ENCODE results near the gene GPC6. TPM values are rescaled to one million over a fixed set of nuclear protein-coding genes. Genes with fewer than 3 reads are reported as not detected.

GPC6 gene
- total RNA-seq, 4 donors from 2014 or later, result 13.7 to 21.7 (median 16.5) TPM

GRCh38 chr13:93256998-93257397, 30.4 kb downstream of the GPC6 start:
- H3K27ac ChIP-seq, result no peak overlapping the region
- no peak for ATAC-seq
- H3K4me1 ChIP-seq, result no peaks in the 10 kb centered on the region
- 83 to 88% methylated on average over 1 to 2 of the region's 2 CpGs for WGBS, 2 donors (ENCODE audit: low coverage in 1 of 2)
- no peaks in the 10 kb centered on the region for H3K27me3 ChIP-seq
- TF ChIP-seq CTCF (IDR thresholded peaks at IDR 0.05) (no peak), EP300 (IDR thresholded peaks at IDR 0.05) (no peak)
- H3K4me3 ChIP-seq, result no peak overlapping the region
- no peaks in the 10 kb centered on the region for H3K9me3 ChIP-seq
- no peaks in the 10 kb centered on the region for H3K36me3 ChIP-seq

- TF ChIP-seq EP300 (IDR thresholded peaks at IDR 0.05), result no peak
- no peak for TF ChIP-seq POLR2A (IDR thresholded peaks at IDR 0.05)
- TF ChIP-seq CTCF (IDR thresholded peaks at IDR 0.05), result no peak
- no peak for TF ChIP-seq POLR2AphosphoS5 (IDR thresholded peaks at IDR 0.05)
- ATAC-seq, result no peak
- Histone ChIP-seq H3K27me3 (no peaks in the 10 kb centered on the region), H3K27ac (no peak overlapping the region), H3K4me3 (no peak overlapping the region), H3K4me1 (no peaks in the 10 kb centered on the region), H3K36me3 (no peaks in the 10 kb centered on the region), H3K9me3 (no peaks in the 10 kb centered on the region)
These were observed 33.0 kb downstream of the GPC6 start for GRCh38 chr13:93259527-93260080.

DNA sequence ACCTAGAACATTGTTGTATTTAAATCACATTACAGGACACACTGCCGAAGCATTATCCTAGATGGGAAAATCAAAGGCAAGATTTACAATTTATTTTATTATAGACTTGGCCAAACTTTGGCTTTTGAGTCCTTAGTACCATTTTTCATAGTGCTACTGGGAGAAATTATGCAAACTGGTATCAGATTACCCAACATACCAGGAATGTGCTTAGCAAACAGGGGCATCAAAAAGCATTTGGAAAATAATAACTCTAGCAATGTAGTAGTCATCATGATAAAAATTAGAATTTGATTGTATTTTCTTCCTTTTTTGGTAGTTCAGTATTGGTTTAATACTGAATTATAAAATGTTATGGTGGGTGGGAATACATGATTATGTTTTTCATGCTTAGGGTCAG, 34.0 kb downstream of the GPC6 start:
- 100% methylated on average over 1 of the region's 1 CpG for WGBS, 2 donors (ENCODE audit: low coverage in 1 of 2)
- H3K4me3 ChIP-seq, result no peak overlapping the region
- H3K27ac ChIP-seq, result no peak overlapping the region
- H3K4me1 ChIP-seq, result no peaks in the 10 kb centered on the region
- TF ChIP-seq POLR2AphosphoS5 (IDR thresholded peaks at IDR 0.05) (no peak), POLR2A (IDR thresholded peaks at IDR 0.05) (no peak), EP300 (IDR thresholded peaks at IDR 0.05) (no peak), CTCF (IDR thresholded peaks at IDR 0.05) (no peak)
- no peaks in the 10 kb centered on the region for H3K36me3 ChIP-seq
- H3K27me3 ChIP-seq, result no peaks in the 10 kb centered on the region
- no peaks in the 10 kb centered on the region for H3K9me3 ChIP-seq
- ATAC-seq, result no peak

GRCh38 chr13:93262729-93263345, 36.2 kb downstream of the GPC6 start:
- WGBS, 2 donors (ENCODE audit: low coverage in 1 of 2), result 50 to 64% methylated on average over 1 to 2 of the region's 2 CpGs
- no peak for ATAC-seq
- no peak overlapping the region for H3K27ac ChIP-seq
- H3K36me3 ChIP-seq, result no peaks in the 10 kb centered on the region
- no peaks in the 10 kb centered on the region for H3K27me3 ChIP-seq
- no peaks in the 10 kb centered on the region for H3K4me1 ChIP-seq
- no peak overlapping the region for H3K4me3 ChIP-seq
- TF ChIP-seq POLR2AphosphoS5 (IDR thresholded peaks at IDR 0.05) (no peak), POLR2A (IDR thresholded peaks at IDR 0.05) (no peak)
- no peaks in the 10 kb centered on the region for H3K9me3 ChIP-seq

DNA sequence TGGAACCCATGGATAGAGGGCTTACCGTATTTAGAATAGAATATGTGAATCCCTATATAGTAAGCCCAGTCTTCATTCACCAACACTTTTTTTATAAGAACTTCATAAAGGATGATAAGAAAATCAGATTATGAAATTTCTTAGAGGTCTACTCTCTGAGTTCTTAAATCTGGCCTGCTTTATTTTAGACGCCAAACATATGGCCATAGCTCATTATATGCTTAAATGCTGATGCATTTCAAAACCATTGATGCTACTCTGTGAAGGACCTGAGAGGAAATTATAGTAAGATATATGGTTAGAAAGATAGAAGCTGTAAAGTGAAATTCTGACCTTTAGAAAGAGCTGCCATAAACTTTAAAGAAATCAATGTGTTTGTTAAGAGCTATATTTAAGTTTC, 38.3 kb downstream of the GPC6 start:
- no peak overlapping the region for H3K27ac ChIP-seq
- no peaks in the 10 kb centered on the region for H3K36me3 ChIP-seq
- H3K27me3 ChIP-seq, result no peaks in the 10 kb centered on the region
- H3K4me3 ChIP-seq, result no peak overlapping the region
- no peak for ATAC-seq
- WGBS, 2 donors (ENCODE audit: low coverage in 1 of 2), result 94 to 100% methylated on average over 2 of the region's 2 CpGs
- TF ChIP-seq CTCF (IDR thresholded peaks at IDR 0.05), result no peak
- no peak for TF ChIP-seq POLR2A (IDR thresholded peaks at IDR 0.05)
- TF ChIP-seq EP300 (IDR thresholded peaks at IDR 0.05), result no peak
- no peak for TF ChIP-seq POLR2AphosphoS5 (IDR thresholded peaks at IDR 0.05)
- no peaks in the 10 kb centered on the region for H3K9me3 ChIP-seq
- H3K4me1 ChIP-seq, result no peaks in the 10 kb centered on the region
